Fibroblast of skin of left quadriceps (primary cell): ENCODE results near the gene SEZ6.

ENCODE experiments used
- DNase-seq, 2 experiments: peaks; one replicate each; pipeline ENCODE4 v3.0.0-alpha.2; 2013; ENCODE audit warnings: low read depth in 2 of 2

Gene SEZ6

DNA sequence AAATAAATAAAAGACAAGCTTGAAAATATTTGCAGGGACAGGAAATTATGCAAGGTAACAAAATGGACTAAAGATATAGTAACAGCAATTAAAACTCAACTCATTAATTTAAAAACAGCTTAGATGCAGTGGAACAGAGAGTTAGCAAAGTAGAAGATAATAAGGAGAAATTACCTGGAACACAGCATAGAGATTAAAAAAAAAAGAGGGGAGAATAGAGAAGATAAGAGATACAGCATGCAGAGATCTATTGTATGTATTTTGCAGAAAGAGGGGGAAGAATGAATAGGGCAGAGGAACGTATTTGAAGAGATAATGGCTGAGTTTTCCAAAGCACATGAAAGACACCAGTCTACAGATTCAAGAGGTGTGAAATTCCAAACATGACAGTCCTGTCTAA, 28.7 kb upstream of the SEZ6 start:
- DNase-seq, result no peak

DNA sequence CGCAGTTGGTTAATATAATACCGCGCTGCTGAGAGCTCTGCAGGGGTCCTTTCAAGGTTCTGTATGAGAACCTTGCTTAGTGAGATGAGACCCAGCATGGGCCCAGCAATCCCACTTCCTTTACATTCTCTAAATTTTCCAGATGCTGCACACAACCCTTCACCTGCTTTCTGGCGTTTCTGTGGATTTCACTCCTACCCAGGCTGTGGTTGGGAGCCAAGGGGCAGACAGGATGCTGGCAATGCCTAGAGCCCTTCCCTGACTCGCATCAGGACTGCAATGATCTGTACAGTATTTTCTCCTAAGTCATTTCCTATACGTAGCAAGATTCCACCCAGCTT, 27.0 kb upstream of the SEZ6 start:
- no peak for DNase-seq

DNA sequence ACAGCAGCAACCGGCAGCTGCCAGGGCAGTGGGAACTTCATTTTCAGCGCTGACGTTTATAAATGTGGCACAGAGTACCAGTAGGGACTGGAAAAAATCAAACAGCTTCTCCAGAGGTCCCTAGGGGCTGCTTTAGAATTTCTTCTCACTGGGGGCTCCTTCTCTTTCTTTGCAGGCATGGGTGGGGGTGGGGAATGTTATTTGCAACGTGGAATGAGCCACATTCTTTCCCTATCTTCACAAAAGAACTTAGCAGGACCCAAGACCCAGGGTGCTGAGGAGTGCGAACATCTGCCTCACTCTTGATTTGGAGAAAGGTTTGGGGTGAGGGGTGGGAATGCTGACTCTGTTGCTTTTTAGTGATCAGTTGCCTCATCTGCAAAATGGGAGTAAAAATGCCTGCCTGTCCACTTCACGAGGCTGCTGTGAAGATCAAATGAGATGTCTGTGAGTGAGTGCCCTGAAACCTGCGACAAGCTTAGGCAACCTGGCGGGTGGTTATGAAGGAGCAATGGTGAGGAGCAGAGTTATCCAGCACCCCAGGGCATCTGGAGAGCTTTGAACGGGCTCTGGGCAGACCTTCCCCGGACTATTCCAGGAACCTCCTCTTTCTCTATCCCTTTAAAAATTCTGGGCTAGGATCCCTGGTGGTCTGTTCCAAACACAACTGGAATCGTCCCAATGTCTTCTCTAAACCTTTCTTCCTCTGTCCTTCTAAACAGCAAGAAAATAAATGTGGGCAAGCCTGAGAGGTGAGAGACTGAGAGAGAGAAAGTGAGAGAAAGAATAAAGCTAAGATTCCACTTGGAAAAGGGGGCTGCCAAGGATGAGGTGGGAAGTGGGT, 26.4 kb upstream of the SEZ6 start:
- no peak for DNase-seq

DNA sequence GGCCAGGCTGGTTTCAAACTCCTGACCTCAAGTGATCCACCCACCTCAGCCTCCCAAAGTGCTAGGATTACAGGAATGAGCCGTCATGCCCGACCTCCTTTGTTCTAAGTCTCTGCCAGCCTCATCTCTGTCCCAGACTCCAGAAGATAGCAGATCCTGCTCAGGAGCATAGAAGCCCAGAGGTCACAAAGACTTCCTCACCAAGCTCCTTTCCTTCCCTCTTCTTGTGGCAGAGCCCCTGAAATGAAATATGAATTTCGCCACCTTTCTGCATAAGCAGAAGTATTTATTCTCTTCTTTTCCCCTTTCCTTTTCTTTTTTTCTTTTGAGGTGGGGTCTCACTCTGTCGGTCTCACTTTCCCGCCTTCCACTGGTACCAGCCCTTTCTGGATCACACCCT, 25.7 kb upstream of the SEZ6 start:
- no peak for DNase-seq

DNA sequence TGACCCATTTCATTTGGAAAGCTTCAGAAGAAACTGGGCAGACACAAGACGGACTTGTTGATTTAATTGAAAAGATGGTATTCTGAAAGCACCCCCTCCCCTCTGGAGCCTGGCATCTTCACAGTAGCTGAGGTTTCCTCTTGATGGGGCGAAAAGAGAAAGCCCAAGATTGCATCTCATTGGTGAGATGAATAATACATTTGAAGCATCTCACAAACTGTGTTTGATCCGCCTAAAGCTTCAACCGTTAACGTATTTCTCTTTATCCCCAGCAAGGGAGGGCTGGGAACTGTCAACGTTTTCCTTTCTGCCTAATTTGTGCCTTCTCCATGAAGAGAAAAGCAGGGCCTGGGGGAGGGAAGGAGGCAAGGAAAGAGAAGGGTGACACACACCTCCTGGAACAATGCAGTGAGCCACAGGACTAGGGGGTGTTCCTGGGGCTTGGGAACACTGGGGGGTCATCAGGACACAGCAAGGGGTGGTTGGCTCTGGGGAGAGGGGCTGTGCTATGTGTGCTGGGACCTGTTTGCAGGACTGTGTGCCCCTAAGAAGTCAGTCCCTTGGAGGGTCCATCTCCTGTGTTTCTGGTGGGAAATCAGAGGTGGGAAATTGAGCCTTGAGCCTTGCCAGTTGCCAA, 18.6 kb upstream of the SEZ6 start:
- no peak for DNase-seq

DNA sequence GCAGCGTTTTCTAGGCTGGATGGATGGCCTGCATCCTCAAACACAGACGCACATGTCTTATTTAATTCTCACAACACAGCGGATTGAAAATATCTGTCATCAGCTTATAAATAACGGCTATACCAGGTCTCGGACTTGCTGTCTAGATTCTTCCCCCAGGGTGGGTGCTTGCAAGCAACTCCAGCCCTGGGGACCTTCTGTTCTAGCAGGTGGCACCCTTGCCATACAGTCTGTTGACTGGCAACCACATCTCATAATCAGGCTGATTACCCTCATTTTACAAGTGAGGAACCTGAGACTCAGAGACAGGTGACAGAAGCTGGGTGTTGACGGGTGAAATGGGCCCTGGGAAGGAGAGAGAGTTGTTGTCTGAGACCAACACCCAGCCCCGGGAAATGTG, 16.2 kb upstream of the SEZ6 start:
- no peak for DNase-seq

DNA sequence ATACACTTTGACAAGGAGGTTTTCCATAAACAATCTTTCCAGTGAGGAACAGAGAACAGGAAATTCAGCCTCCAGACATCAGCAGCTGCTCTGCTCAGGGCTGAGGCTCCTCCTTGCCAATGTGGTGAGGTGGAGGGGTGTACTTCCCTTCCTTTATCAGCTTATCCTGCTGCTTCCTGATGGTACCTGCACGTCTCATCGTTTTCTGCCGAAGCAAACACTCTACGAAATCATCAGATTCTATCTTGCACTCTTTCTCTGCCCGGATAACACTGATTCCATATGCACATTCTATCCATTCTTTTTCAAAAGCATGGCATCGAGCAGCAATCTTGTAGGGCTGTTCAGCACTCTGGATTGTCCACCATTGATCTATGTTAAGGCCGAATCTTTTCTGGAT, 15.4 kb upstream of the SEZ6 start:
- no peak for DNase-seq

DNA sequence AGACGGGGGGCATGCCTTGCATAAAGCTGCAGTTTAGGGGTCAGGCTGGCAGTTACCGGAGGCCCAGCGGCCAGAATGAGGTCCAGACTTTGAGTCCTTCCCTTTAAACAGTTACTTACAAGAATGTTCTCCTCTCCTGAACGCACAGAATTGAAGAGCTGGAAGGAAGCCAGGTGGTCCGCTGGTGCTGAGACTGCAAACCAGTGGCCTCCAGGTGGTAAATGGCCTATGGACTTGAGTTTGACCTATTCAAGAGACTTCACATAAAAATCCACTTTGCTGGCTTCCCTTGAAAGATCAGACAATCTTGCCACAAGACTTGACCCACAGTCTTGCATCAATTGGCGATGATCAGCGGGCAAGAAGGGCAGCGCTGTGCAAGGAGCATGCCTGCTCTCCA, 14.7 kb upstream of the SEZ6 start:
- no peak for DNase-seq

DNA sequence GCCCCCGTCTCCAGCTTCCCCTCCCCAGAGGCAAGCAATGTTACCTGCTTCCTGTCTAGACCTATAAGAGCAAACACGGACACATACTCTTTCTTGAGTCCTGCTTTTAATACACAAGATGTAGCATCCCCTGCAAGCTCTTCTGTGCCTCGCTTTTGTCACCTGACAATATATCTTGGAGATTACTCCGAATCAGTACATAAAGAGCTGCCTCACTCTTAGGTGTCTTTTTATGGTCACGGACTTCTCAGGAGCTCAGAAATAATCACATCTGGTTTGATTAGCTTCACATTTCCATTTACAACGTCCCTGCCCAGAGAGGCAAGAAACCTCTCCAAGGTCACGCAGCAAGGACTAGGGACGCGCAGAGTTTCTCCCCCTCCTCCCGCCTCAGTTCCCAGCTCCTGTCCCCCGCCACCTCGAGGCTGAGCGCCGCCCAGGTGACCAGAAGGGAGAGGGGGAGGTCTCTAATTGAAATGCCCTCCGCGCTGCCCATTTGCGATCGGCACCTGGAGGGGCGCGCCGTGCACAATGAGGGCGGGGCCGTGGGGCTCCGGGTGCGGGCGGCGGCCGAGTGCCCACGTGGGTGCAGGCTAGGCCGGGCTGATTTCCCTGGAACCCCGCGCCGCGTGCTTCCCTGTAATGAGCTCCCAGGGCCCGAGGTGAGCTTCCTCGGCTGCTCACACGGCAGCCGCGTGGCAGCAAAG, 13.8 kb upstream of the SEZ6 start:
- DNase-seq, result no peak

DNA sequence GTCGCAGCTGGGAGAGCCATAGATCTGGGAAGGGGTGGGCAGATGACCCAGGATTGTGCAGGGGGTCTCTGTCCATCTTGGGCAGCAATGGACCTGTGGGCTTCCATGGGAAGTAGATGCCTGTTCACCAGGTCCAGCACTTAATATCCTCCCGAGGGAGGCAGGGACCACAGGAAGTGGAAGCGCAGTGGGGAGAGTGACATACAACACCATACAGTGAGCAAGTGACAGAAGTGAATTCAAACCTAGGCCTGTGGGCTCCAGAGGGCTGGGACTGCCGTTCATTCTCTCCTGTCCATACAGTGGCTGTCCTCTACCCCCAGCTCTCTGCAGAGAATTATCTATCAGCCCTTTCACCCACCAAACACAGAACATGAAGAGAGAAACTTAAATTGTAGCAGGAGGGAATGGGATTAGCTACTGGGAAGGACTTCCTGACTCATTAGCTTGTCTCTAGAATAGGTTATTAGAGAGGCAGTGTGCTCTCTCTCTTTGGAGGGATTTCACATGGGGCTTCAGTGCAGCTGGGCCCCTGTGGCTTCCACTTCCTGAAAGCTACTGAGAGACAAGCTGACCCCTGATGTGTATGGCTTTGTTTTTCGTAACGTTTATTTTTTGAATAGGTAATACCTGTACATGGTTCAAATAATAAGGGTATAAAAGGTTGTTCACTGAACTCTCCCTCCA, 13.1 kb upstream of the SEZ6 start:
- DNase-seq, result no peak

DNA sequence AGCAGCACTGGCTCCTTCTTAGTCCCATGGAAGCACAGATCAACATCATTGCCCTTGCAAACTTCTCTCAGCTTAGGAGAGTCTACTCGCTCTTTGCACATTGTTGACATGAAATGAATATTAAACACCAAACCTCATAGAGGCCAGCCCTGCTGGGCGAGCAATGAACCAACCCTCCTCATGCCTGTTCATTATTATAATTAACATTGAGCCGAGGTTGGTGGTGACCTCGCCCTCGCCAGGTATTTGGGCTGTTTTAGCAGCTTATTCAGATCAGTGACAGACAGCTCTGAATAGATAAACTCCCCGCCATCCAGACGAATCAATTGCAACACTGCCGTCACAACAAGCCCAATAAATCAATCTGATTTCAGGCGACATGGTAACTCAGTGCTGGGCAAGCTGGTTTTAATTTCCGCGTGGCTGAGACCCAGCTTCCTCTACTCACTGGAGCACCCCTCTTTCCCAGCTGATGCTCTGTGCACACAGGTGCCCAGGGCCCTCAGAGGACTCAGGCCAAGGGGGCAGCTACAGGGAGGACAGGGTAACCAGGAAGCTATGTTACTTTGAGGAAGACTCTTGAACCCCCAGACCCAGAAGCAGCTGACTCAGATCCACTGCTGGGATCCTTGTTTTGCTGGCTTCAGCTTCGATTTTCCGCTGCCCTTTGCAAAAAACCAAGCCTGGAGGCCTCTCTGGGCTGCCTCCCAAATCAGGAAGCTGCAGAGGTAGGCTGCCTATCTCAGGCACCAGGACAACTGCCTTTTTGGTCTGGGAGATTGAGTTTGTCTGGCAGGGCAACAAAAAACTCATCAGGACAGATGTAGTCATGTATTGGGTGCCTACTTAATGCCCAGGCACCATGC, 10.7 kb upstream of the SEZ6 start:
- no peak for DNase-seq

DNA sequence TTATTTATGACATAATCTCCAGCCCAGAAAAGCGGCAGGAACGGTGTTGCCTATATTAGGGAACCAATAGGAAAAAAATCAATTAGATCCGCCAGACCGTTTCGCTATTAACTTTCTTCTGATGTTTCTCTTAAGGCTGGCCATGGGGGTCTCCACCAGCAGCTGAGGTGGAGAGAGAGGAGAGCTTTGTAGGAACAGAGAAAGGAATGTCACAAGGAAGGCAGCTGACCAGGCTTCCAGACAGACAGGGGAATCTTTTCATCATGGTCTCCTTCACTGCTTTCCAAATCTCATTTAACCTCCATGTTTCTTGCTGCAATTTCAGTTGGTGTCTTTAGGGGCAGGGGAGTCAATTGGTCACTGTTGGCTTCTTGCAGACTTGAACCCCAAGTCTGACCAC, 8.9 kb upstream of the SEZ6 start:
- no peak for DNase-seq

DNA sequence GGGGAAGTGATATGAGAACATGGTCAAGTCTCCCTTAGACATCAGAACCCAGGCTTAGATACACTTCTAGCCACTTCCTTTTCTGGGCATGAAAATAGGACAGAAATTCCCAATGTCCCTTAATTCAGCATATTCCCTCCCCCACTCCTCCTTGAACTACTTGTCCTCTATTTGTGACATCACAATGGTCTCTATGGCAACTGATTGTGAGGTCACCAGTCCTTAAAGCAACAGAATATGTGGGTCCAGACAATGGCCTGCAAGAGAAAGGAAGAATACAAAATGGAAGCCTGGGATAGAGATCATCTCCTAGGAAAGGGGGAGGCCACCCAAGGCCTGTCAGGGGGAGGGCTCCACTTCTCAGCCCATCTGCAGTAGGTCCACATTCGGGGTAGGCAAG, 6.7 kb upstream of the SEZ6 start:
- DNase-seq, result no peak

DNA sequence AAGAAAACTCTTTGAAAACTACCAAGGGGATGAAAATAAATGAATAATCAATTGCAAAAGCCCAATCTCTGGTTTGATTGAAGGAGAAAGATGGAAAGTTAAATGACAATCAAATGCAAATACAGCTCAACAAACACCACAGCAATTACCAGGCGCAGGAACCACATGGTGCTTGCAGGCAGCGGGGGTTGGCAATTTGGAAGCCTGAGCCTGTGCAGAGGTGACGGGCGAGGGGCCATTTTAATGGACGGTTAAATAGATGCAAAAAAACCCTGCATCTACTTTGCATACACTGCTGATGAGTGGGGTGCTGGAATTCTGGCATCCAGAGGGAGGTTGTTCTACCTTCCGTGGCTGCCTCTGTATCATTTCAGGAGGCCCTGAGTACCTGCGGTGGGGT, 4.8 kb upstream of the SEZ6 start:
- DNase-seq, result no peak

DNA sequence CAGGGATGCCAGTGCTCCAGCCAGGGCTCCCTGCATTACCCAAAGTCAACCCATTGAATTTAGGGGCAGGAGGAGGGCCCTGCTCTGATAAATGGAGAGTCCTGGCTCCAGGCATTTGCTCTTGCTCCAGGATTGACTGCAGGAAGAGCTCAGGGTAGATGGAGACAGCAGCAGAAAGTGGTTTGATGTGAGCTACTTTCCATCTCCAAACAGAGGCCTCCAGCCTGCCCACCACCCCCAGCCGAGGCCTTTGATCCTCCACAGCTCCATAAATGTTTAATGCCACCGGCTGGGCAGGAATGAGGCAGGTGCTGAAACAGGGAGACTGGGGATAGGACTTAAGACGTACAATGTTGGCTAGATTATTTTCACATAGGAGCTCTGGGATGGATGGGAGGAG, 4.3 kb upstream of the SEZ6 start:
- no peak for DNase-seq

DNA sequence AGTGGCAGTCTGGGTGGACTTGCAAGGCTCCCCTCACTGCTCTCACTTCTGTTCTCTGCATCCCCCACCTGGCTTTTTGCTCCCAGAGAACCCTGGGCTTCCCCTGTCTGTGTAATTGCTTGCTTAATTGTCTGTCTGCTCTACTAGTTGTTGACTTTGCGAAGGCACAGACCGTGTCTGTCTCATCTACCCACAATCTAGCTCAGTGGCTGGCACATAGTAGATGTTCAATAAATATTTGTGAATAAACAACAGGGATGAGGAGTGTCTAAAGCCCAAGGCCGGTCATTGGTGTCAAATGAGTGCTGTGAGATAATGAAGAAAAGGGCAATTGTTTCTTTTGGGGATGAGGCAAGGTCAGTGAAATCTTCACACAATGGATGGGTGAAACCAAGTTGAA, 2.8 kb upstream of the SEZ6 start:
- DNase-seq, result no peak

DNA sequence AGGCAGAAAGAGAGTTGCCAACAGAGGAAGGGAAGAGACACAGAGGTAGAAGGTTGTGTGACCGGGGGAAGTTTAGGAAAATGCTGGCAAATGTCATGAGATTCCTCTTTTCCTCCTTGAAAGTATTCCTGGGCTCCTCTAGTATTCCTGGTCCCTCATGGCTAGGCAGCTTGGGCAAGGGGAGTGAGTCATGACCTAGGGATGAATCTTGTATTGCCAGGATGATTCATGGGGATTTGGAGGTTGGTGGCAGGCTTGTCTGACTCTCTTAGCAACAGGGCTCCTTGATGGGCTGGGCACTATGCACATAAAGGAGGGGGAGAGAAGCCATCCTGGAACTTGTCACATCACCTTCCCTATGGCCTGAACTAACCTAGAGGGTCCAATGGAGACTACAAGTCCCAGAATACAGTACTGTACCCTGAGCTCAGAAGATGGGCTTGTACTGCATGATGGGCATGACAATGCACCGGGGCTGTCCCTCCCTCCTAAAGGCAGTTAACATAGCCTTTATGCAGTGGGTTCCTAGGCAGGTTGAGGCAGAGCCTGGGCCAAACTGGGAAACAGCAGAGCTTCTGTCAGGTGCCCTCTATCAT, 2.1 kb upstream of the SEZ6 start:
- no peak for DNase-seq

DNA sequence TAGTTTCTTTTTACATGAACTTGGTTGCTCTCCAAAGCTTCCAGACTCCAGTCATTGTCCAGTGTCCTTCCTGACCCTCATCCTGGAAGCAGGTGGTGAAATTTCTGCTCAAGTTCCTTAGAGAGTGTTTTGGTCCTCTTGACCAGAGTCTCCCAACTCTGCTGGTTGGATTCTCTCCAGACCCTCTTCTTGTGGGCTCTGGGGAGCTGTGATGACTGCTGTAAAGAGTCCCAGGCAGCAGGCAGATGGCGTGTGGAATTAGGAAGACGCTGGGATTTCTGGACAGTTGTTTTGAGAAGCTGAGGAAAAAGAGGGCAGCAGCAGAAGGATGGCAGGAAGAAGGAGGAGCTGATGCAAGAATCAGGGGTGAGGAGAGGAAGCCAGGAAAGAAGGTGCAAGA, 1.6 kb upstream of the SEZ6 start:
- DNase-seq, result no peak

DNA sequence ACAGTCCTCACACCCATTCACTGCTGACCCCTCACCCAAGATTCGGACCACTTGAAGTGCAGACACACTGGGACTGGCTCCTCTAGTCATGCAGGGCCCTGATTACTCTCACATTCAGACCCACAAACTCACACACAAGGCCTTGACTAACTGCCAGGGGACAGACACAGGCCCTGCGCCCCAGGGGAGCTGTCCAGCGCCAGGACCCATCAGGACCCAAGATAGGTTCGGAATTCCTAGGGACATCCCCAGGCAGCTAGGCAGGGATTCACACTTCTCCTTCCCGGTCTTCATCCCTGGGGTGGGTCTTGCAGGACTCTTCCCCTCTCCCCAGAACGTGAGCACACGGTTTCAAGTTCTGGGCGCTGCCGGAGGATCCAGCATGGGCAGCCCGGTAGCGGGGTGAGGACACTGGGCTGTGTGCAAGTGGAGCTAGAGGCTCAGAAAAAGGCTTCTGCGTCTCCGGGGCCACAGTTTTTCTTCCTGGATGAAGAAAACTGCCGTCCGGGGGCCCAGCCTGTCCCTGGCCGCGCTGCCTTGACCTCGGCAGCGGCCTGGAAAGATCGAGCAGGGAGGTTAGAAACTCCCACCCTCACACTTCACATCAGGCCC, 1.6 kb downstream of the SEZ6 start:
- DNase-seq, result no peak

DNA sequence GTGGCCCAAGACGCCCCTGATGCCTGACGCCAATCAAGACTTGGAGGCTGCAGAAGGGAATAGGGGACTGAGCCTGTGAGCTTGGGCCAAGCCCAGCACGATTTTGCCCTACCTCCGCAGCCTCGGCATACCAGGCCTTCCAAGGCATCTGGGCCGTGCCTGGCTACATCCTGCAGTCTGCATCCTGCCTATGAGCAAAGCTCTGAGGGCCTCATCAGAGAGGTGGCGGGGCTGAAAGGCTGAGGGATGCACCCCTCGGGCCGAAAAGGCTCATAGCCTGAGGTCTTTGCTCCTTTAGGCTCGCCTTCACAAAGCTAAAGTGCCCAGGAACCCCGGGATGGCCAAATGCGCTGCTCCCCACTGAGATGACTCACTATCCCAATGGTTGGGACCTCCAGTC, 2.5 kb downstream of the SEZ6 start:
- DNase-seq, result no peak

DNA sequence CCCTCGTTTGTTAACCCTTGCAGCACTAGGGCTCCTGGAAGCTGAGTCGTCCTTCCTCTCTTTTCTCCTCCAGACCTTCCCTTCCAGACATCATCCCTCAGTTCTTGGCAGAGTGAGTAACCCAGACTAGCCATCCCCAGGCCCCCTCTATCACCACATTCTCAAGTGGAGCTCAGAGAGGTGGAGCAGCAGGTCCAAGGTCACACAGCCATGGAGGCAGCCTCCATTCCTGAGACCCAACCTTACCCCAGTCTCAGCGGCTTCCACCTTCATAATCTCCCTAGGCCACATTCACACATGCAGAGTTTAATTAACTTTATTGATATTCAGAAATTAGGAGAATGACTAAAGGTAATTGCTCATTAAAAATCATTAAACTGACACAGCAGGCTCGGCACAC, 3.0 kb downstream of the SEZ6 start:
- DNase-seq, result no peak
